ENCODE data around the gene ANKRD45.
"Not testable (repeated sequence)": the region's sequence is repeated elsewhere in the genome, so short reads cannot be mapped to it uniquely, and the experiment has no call there.

GRCh38 chr1:173591138-173591537 lies 78.5 kb downstream of the ANKRD45 start:
- TF ChIP-seq CTCF, EP300, POLR2A (IDR thresholded peaks at IDR 0.05): not testable (repeated sequence)
